Measurements from ENCODE around the gene FOLR2.
"Not testable (repeated sequence)": the region's sequence is repeated elsewhere in the genome, so short reads cannot be mapped to it uniquely, and the experiment has no call there.

Gene FOLR2

DNA sequence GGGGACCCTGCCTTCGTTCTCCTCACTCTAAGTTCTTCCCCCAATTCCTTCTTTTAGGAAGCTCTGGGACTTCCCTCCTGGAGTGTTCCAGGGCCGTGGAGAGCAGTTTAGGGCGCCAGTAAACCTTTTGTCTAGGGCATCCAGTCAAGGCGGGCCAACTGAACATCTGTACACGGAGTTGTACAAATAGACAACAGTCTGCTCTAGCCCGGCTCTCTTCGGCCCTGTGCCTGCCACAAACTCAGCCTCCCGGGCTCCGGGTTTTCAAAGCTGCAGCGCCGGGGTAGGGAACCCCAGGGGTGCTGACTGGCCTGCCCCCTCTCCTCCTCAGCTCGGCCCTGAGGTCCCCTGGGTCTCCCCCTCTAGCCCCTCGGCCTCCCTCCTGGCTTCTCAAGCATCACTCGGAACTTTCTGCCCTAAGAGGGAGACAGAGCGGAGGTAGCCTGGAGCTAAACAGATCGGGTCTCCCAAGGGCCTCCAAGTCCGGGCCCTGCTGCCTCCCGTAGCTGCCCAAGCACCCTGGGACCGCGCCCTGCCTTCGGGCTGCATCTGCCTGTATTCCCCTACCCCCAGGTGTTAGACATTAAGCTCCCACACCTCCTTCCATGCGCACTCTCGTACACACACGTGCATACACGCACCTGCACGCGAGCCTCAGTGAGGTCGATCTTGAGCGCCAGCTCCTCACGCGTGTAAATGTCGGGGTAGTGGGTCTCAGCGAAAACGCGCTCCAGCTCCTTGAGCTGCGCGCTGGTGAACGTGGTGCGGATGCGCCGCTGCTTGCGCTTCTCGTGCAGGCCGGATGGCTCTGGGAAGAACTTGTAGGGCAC lies 24.1 kb downstream of the FOLR2 start:
- DNase-seq (ENCODE audit: low read depth), result no peak

DNA sequence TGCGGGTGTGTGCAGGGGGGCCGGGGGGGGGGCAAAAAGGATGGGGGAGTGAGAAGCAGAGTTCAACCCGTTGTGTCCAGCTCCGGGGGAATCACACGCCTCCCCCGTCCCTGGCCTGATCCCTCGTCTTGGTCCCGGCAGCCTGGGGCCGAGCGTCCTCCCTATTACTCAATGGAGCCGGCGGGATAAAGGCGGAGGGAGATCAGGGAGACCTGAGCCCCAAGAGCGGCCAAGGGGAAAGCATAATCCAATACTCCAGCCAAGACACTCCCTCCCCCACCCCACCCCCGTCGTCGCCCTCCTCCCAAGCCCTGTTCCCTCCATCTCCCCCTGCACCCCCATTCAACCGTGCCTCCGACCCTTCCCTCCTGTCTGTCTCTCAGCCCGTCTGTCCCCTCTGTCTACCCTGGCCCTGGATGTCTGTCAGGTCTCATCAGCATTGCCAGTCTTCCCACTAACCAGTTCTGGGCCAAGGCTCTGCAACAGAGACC lies 24.7 kb downstream of the FOLR2 start:
- no peak for DNase-seq (ENCODE audit: low read depth)

DNA sequence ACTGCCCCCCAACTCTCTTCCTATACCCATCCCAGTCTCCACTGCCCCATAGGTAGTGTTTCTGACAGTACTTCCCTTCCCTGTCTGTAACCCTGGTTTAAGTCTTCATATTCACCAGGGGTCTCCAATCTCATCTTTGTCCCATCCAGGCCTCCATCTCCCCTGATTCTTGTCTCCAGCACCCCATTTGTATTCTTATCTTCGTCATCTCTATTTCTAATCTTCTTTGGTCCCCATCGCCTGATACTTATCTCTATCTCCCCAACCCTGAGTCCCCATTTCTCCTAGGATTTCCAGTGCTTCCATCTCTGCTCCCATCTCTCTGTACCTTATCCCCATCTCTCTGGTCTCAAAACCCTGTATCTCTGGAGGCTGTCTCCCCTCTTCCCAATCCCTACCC lies 25.5 kb downstream of the FOLR2 start:
- no peak for DNase-seq (ENCODE audit: low read depth)

DNA sequence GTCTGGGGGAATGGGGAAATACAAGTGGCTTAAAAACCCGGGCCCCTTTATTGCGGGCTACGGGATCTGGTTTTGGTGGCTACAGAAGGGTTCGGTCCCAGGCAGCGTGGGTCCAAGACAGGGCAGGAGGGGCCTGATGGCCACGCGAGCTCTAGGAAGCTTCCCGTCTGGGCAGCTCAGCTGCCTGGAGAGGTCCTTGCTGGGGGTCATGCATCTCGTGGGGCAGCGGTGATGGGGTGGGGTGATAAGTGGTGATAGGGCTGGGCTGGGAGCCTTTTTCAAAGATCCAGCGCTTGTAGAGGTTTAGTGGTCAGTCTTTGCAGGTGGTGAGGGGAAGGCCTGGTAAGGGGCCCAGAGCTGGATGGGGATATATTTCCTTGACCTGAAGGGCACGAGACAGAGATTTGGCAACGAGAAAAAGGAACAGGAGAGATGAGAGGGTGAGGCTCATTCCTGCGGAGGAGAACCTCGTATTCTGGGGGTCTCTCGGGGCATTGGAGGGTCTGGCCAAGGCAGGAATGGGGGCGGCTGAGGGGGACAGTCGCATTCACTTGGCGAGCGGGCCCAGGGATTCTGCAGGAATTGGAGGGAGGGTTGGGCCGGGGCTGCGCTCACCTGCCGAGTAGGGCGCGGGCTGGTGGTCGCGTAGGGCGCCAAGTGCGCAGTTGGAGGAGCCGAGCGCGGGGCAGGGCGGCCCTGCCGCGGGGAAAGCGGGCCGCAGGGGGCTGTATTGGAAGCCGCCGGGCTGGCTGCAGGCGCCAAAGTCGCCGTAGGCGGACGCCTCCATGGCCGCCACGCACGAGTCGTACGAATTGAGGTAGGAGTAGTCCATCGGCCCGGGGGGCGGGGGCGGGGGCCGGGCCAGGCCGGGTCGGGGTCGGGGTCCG lies 26.8 kb downstream of the FOLR2 start:
- no peak for DNase-seq (ENCODE audit: low read depth)

DNA sequence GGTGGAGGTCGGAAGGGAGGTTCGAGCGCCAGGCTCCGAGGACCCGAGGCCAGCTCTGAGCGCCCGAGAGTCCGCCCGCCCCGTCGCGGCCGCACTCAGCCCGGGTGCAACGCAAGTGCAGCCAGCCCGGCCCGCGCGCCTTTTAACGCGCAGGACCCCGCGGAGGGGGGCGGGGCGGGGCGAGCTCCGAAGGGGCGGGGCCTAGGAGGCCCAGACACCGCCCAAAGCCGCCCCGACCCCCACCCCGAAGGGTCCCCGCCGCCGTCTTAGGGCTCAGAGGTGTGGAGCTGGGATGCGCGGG lies 27.4 kb downstream of the FOLR2 start, which contains the start of gene PHOX2A:
TSS of gene PHOX2A (minus strand) at position 117 of the 301 bp plus-strand sequence. CDS start 172 bp downstream, outside the sequence.
- no peak for DNase-seq (ENCODE audit: low read depth)

DNA sequence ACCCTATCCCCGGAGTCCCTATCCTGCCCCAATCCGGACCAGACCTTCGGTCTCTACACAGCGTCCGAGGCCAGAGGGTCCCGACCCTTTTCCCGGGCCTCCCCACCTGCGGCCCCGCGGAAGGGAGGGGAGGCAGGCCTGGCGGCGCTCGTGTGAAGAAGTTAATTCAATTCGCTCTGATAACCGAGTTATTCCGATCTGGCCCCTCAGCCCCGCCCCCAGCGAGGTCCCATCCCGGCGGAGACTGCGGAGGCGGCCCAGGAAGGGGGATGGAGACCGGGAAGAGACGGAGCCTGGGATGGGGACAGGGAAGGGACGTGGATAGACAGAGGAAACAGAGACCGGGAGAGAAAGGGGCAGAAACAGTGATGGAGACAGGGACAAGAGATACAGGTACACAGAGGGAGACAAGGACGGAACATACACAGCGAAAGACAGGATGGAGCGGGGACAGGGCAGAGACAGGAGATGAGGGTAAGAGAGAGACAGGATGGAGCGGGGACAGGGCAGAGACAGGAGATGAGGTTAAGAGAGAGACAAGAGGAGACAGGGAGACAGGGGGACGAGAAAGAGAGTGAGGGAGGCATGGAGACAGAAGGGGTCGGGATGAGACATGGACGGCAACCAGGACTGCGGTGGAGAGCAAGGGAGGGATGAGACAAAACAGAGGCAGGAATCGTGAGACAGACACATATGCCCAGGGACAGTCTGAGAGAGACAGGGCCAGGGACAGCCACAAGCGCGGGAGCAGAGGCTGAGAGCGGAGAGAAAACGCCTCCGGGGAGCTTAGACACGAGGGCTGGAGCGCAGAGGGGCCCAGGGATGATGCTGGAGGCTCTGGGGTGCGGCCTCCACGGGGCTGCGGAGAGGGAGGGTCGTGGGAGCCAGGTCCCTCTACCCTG lies 28.0 kb downstream of the FOLR2 start:
- DNase-seq (ENCODE audit: low read depth), result no peak

DNA sequence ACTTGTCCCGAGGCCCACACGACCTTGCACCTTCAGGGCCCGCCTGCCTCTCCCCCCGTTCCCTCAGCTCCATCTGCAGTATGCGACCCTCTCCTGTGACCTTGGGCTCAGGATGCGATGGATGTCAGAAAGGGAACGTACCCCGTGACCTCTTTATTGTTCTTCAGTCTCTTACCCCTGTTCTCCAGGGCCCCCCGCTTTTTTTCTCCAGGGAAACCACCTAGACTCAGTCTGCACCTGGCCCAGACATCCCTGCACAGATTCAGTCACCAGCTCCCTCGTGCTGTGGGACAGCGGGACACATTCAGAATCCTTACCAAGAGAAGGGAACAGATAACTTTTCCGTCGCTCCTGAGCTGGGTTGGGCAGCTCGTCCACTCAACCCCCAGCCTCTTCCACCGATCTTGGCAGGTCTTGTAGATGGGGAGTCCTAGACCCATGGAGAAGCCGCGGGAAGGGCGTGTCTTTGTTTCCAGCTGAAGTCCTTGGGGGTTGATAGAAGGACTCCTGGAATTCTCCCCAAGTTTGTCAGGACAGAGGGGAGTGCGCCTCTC lies 28.7 kb downstream of the FOLR2 start:
- no peak for DNase-seq (ENCODE audit: low read depth)

DNA sequence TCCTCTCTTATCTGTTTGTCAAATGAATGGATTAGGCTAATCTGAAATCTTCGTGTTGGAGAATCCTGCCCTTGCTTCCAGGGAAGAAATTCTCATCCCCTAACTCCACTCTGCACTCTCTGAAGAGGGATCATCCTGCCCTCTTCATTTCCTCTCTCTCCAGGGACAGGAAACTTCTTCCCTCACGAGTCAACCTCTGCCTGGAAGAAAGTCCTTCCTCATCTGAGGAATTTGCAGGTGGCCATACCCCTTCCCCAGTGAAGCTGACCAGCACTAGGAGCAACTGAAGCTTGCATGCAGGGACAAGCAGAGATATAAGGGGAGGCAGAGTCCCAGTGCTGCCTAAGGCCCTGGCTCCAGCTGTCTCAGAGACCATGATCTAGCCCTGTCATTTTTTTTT lies 31.0 kb downstream of the FOLR2 start:
- no peak for DNase-seq (ENCODE audit: low read depth)

DNA sequence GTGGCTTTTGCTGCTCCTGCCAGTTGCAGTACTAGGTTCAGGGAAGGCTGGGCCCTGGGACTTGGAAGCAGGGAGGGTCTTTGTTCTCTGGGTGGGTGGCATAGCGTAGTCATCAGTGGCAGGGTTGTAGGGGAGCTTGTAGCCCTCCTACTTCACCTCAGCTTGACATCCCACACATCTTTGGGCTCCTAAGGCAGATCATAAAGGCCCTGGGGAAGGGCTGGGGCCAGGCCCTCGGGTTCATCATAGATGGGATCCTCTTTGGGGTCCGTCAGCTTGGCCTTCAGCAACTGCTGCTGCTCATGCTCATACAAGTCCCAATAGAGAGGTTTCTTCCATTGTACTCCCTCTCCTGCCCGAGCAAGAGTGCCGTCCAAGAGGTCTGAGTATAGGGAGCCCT lies 33.4 kb downstream of the FOLR2 start:
- no peak for DNase-seq (ENCODE audit: low read depth)

DNA sequence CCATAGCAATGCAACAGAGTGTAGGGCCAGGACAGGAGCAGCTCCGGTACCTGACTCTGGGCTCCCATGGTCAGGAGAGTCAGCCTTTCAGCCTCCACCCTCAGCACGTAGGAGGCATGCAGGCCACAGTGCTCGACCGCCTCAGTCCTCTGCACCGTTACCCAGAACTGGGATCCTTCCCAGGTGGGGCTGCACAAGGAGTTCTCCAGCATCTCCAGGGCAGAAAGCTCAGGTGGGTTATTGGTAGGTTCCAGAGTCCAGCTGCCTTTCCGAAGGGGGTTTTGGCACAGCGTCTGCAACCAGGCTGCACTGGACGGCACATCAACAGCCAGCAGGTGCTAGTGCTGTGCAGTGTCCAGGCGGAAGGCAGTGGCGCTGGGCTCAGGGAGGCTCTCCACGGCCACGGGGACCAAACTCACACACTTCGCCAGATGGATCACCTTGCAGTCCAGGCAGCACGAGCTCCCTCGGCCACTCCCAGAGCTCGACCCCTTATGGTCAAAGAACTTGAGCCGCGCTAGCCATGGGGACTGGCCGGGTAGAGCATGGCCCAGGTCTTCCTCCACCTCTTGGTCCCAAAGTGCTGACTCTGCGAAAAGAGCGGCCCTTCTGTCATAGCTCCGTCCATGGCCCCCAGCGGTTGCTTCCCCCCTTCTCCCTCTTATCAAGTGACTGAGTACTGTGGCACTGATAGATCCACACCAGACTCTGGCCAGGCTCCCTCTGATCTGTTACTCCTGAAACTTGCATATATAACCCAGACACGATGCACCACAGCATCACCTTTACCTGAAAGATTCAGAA lies 34.3 kb downstream of the FOLR2 start:
- DNase-seq (ENCODE audit: low read depth), result no peak

DNA sequence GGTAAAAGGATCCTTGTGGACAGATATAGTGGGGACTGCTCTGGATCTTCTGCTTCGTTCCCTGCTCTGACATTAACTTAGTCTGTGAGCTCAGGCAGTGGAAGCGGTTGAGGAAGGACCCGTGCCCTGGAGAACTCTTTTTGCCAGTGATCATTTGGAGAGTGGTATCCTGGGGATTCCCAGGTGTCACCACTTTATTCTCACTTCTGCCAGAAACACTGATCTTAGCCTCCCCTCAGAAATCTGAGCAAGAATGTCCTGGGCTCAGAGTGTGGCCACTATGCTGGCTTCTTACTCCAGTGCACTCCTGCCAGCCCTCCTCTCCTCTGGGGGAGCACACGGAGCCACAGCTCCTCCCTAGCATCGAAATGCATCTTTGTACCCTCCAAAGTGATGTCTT lies 35.0 kb downstream of the FOLR2 start:
- DNase-seq (ENCODE audit: low read depth), result no peak

DNA sequence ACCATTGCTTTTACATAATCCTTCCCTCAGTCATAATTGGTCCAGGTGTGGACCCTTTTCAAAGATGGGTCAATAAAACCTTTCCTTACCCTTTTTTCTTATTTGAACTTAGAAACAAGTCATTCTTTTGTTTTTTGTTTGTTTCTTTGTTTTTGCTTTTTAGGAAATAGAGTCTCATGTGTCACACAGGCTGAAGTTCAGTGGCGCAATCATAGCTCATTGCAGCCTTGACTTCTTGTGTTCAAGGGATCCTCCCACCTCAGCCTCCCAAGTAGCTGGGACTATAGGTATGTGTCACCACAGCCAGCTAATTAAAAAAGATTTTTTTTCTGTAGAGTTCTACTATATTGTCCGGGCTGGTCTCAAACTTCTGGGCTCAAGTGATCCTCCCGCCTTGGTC lies 36.8 kb downstream of the FOLR2 start:
- no peak for DNase-seq (ENCODE audit: low read depth)

DNA sequence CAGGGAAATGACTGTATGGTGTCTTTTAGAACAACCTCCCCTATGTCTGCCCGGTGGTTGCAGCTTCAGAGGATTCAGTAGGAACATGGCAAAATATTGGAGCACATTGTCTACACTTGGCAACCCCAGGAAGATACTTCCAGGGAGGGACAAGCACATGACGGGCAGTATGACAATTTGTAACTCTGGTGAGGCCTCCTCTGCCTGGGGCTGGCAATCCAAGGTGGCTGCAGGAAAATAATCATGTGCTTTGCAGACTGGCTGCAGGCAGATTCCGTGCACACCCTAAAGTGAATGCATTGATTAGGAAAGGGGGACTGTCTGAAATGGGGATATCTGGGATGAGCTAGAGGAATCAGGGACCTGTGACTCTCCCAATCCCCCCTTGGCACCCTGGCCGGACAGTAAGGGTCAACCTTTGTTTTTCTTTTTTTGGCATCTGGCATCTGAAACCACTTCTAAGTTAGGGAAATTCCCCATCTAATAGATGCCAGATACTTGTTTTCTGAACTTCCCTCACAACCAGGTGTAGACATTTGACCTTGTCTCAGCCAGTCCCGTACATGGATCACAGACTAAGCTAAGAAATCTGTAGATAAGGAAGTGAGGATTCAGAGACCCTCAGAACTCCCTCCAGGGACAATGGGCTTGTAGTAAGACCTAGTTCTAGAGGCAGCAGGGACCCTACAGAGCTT lies 37.9 kb downstream of the FOLR2 start:
- no peak for DNase-seq (ENCODE audit: low read depth)

DNA sequence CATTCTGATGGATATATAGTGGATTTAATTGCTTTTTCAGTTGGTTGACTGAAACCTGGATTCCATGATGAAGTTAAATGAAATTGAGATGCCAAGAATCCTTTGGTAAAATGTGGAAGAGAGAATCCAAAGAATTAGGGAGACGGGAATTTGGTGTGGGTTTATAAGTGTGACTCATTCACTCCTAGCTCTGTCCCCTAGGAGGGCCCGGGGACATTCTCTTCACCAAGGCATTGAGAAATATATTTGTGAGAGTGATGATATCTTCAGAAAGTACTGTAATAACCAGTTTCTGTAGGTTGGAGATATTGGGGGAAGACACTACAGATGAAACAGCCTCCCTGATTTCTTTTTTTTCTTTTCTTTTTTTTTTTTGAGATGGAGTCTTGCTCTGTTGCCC lies 41.0 kb downstream of the FOLR2 start:
- DNase-seq (ENCODE audit: low read depth), result no peak

DNA sequence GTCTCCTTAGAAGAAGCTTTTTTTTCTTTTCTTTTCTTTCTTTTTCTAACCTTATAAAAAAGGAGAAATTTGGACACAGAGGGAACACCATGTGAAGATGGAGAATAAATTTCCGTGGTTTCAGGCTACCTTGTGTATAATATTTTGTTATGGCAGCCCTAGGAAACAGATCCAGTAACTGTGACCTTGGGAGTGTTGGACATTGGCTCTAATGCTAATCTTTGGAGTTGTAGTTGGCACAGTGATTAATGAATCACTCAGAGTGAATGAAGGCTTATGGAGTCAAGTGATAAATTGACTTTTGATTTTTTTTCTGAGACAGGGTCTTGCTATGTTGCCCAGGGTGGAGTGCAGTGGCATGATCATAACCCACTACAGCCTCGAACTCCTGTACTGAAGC lies 42.9 kb downstream of the FOLR2 start:
- no peak for DNase-seq (ENCODE audit: low read depth)

DNA sequence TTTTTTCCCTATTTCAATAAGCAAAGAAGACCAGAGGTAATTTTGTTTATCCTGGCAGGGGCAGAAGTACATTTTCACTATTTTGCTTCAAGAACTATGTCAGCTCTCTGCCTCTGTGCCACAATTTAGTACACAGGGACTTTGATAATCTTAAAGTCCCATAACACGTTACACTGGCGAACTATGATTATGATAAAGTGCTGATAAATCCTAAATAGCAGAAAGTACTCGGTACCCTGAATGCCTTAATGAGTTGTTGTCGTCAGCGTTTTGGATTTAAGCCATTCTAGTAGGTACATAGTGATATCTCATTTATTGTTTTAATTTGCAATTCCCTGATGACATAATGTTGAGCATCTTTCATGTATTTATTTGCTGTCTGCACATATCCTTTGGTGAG lies 44.0 kb downstream of the FOLR2 start:
- no peak for DNase-seq (ENCODE audit: low read depth)

DNA sequence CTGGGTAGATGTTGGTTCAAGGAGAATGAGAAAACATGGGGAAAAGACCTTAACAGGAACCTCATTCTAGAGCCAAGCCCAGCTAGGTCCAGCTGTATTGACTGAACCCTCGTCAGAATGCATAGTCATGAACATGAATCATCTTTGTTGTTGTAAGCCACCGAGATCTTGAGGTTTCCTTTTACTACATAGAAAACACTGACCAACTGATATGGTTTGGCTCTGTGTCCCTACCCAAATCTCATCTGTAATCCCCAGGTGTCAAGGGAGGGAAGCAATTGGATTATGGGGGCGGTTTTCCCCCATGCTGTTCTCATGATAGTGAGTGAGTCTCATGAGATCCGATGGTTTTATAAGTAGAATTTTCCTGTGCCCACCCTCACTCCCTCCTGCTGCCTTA lies 46.8 kb downstream of the FOLR2 start:
- DNase-seq (ENCODE audit: low read depth), result peak; percentile 30

DNA sequence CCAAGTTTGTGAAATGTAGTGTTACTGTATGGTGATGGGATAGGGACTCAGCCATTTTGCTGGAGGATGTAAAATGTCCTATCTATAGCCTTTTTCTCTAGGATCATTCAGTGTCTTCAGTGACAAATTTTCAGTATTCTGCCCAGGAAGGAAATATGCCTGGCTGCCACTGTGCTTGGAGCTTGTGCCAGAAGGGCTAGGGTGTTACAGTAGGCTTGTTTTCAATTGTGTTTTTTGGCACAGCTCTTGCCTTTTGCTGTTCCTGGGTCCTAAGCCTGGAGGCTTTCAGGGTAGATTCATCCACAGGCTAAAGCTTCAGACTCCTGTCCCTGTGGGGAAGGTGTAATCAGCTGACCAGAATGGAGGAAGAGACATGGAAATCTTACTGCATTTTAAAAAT lies 49.4 kb downstream of the FOLR2 start:
- DNase-seq (ENCODE audit: low read depth), result peak; percentile 14

DNA sequence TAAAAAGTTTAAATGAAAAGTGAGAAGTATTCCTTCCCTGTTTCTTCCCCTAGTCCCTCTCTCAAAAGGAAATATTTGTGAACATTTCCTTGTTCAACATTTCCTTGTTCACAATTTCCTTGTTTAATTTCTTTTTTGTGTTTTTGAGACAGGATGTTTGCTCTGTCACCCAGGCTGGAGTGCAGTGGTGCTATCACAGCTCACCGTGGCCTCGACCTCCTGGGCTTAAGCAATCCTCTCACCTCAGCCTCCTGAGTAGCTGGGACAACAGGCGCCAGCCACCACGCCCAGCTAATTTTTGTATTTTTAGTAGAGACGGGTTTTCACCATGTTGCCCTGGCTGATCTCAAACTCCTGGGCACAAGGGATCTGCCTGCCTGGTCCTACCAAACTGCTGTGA lies 50.4 kb downstream of the FOLR2 start:
- not testable (repeated sequence) for DNase-seq (ENCODE audit: low read depth)

DNA sequence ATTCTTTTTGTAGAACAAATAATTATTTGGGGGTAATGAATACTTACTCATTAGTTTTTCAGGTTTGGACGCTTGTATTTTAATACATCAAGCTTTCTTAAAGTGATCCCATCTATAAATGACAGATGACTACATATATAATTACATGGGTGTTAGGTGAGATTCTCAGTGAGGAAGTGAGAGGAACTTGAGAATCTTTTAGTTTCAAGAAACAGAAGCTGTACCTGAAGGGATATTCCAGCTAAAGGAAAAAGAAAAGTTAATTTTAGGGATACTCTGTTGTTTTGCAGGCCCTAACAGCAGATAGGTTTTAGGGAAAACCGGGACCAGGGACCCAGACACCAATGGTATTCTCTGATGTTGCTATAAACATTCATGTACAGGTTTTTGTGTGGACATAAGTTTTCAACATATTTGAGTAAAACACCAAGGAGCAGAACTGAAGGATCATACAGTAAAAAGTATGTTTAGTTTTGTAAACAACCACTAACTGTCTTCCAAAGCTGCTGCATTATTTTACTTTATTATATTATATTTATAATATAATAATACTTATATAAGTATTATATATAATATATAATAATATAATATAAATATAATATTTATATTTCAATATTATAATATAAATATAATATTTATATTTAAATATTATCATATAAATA lies 51.5 kb downstream of the FOLR2 start:
- no peak for DNase-seq (ENCODE audit: low read depth)

All from fibroblast of gingiva (primary cell).